Epithelial cell of proximal tubule (primary cell): Measurements from ENCODE around the gene FYTTD1. TPM values are rescaled to one million over a fixed set of nuclear protein-coding genes. Genes with fewer than 3 reads are reported as not detected.
A peak's percentile ranks its signal among the peaks of the same experiment; 100 is the strongest.

Experiments
- DNase-seq: peaks from one replicate; pipeline ENCODE4 v3.0.0-alpha.2; 2011; ENCODE audit warnings: low read depth
- H3K4me3 ChIP-seq: 2 replicates; pipeline ENCODE4 v1.5.1; 2011; ENCODE audit warnings: low read depth, mild to moderate bottlenecking, low read length
- CTCF ChIP-seq: conservative IDR thresholded peaks from 2 replicates; pipeline ENCODE4 v1.5.1; 2012; ENCODE audit warnings: low read depth, mild to moderate bottlenecking, low read length
- total RNA-seq: library from RNA; depleted of rRNA; stranded (reverse); fragments of >200 nt; gene quantifications from 2 replicates; pipeline ENCODE4 v1.2.3, GENCODE V29; 2015

The FYTTD1 gene
- total RNA-seq, 1 donor from 2014 or later: 21.0 TPM

GRCh38 chr3:197793247-197793646 lies 43.6 kb downstream of the FYTTD1 start:
- no peak overlapping the region for H3K4me3 ChIP-seq
- no peak for DNase-seq
- TF ChIP-seq CTCF: no peak

- TF ChIP-seq CTCF: no peak
- no peak overlapping the region for H3K4me3 ChIP-seq
- DNase-seq: no peak
These were observed 44.4 kb downstream of the FYTTD1 start for GRCh38 chr3:197794115-197794514.

GRCh38 chr3:197795200-197795599 lies 45.5 kb downstream of the FYTTD1 start:
- peak; percentile 68 for DNase-seq
- H3K4me3 ChIP-seq: no peak overlapping the region
- no peak for TF ChIP-seq CTCF

GRCh38 chr3:197796087-197796486 lies 46.4 kb downstream of the FYTTD1 start:
- no peak overlapping the region for H3K4me3 ChIP-seq
- TF ChIP-seq CTCF: no peak
- DNase-seq: no peak

- no peak for DNase-seq
- H3K4me3 ChIP-seq: no peak overlapping the region
- no peak for TF ChIP-seq CTCF
These were observed 49.2 kb downstream of the FYTTD1 start for GRCh38 chr3:197798863-197799262.

GRCh38 chr3:197800379-197800778 lies 50.7 kb downstream of the FYTTD1 start:
- no peak for TF ChIP-seq CTCF
- DNase-seq: no peak
- H3K4me3 ChIP-seq: no peak overlapping the region

GRCh38 chr3:197801891-197802778 lies 52.5 kb downstream of the FYTTD1 start:
- H3K4me3 ChIP-seq: no peak overlapping the region
- TF ChIP-seq CTCF: peak; percentile 52
- DNase-seq: no peak
